Peyer's patch (tissue), 4 donors: ENCODE measurements around the gene PSMC5.

Source experiments
- CTCF ChIP-seq, 6 experiments: fragments of 450-650 bp in 4 of 6; fragments of 200-600 bp in 2 of 6; sonication (generic) in 1 of 6; IDR thresholded peaks; one replicate each; pipeline ENCODE4 v1.5.1; 2017 to 2019; ENCODE audit warnings: antibody characterized with exemption in 6 of 6, mild to moderate bottlenecking in 3 of 6, moderate library complexity in 1 of 6
- POLR2A ChIP-seq, 2 donors: fragments of 450-650 bp; IDR thresholded peaks; one replicate each; pipeline ENCODE4 v1.5.1; 2017; ENCODE audit warnings: antibody characterized with exemption in 2 of 2, mild to moderate bottlenecking in 2 of 2, moderate library complexity in 2 of 2

DNA sequence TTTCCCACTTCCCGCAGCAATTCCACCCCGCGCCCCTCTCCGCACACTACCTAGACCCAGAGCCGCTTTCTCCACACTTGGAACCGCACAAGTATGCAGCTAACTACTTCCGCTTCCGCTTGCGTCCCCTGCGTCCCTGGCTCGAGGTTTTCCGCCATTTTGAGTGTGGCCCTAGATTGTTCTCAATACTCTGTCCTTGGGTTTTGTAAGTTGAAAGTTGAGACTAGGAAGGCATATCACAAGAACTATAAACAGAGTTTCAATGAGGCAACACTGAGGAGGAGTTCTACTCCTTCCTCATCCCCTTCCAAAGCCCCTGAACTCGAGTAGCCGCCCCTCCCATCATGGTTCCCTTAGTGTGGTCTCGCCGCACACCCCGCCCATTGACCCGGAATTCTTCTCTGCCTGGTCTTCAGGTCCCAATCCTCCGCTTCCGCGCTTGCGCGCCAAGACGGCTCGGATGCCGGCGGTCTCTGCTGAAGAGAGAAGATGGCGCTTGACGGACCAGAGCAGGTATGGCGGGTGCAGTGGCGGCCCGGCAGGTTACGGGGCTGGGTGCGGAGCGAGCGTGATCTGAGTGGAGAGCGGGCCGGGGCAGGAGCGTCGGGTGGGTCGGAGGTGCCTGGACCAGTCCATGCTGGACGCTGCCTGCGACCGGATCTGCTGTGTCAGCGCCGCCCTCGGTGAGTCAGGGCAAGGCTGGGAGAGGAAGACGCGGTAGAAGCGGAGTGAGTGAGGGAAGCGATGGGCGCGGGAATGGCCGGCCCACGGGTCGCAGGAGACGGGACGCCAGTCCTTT is at the start of gene PSMC5, which contains the start of gene FTSJ3:
- TF ChIP-seq CTCF (IDR thresholded peaks at IDR 0.05): peak; percentile 34 to 57 (median 48)
- peak; percentile 78 for TF ChIP-seq POLR2A (IDR thresholded peaks at IDR 0.05)
